ENCODE results near the gene HDC.

Gene HDC

DNA sequence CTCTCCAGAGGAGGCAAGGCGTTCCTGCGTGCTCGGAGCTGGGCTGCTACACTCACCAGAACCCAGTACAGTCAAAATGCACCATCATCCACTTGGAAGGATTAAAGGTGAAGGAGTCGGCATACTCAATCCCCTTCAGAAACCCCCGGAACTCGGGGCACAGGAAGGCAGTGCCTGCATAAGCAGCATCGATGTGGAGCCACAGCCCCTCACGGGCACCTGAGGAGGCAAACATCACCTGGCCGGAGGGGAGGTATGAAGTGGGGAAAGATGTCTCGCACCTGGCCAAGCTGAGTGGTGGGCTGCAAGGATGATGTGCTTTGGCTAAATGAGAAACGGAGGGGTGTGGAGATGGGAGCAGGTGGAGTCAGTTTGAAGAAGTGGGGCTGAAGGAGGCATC is 13.0 kb downstream of the HDC start:
- no peak for DNase-seq

DNA sequence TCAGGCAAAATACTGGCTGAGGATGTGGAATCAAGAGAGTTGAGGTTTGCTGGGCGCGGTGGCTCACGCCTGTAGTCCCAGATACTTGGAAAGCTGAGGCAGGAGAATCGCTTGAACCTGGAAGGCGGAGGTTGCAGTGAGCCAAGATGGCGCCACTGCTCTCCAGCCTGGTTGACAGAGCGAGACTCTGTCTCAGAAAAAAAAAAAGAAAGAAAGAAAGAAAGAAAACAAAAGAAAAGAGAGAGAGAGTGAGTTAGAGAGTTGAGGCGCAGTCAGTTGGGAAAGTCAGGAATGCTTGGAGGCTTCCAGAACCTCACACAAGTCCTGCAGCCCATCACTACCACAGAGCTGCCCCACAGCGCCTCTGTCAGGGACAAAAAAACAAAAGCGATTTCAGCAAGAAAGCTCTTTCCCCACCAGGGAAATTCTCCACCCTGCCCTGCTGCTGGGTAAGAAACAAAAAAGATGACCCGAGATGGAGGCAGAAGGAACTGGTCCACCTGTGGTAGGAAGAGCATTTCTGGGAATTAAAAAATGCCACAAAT is 13.8 kb downstream of the HDC start:
- DNase-seq, result no peak

DNA sequence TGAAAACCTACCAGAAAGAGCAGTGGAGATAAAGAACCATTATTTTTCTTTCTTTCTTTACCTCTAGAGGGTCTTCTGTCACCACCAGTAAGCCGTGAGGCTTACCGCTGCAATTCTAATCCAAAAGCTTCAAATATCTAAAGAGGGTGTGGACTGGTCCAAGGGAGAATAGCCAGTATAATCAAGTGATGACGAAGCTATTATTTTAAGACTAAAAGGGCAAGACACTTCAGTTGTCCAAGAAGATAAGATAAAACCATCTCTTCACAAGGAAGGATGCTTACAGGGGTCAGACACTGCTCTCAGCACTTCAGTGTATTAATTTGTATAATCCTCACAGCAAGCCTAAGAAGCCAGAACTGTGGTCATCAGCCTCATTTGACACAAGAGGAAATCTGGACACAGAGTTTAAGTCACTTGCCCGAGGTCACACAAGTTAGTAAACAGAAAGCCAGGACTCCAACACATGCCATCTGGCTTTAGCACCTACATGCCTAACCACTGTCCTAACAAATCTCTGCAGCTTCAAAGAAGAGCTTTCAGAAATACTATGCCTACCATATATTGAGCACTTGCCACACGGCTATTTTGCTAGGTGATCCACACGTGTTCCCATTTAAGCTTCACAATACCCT is 14.6 kb downstream of the HDC start:
- DNase-seq, result no peak

DNA sequence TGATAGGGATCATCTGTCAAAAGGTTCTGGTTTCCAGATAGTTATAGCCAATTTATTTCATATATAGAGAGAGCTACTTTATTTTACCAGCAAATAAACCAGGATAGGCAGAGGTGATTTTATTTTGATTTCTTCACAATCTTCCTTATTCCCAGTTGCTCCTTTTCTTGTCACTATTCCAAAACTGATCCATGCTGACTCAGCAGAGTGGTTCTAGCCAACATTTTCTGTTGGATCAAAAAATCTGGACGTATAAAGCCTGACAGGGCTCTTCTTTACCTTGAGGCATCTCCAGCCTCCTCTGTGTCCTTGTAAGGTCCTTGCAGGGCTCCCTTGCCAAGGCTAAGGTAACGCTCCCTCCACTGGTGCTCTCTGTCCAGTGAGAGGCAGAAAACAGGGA is 15.8 kb downstream of the HDC start:
- DNase-seq, result no peak

DNA sequence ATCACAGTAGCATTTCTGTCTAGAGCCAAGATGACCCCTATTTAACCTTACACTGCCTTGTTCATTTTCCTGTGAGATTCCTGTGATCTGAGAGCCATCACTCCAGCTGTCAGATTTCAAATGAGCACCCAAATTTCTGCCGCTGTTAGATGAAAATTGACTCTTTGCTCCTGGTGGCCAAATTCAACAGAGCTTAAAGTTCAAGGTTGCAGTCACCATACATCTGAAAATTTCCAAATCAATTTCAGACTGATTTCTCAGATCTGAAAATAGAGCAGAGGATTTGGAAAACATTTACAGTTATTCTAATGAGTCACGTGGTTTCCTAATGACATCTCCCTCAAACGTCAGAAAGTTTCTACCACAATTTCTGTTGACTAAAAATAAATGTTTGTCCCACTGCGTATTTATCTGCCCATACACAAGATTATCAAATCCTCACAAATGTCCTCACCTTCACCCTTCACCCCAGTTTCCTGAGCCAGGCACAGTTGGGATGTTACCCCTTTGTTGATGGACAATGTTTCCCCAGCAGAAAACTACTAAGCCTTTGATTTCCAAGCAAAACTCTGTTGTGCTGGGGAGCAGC is 16.4 kb downstream of the HDC start:
- no peak for DNase-seq

DNA sequence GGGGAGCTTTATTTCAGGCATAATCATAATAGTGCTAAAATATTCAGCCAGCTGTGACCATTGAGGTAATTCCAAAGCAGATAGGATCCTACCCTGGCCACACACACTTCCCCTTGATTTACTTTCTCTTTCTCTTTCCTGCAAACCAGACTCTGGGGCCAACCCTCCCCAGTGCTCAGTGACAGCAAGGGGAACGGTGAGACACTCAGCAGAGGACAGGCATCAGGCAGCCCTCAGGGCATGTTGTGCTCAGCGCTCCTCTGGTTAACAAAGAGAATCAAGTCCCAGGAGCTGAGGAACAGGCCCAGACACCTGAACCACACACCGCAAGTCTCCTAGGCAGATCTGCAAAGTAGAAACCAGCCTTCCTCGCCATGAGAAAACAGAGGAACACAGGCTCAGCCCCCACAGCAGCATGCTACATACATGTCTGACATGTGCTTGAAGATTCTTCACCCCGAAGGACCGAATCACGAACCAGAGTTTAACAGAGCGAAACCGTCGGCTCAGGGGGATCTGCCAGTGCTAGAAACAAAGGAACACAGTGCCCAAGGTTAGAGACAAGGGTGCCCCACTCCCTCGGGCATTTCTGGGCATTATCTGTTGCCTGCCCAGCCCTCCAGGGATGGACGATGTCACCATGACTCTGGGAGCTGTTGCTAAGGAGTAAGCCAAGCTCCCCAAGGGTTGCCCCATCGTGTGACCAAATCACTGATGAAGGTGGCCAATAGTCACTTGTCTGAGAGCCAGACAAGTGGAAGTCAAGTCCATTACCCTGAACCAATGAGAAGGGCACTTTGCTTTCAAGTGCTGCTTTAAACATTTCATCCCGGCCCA is 17.5 kb downstream of the HDC start:
- no peak for DNase-seq

DNA sequence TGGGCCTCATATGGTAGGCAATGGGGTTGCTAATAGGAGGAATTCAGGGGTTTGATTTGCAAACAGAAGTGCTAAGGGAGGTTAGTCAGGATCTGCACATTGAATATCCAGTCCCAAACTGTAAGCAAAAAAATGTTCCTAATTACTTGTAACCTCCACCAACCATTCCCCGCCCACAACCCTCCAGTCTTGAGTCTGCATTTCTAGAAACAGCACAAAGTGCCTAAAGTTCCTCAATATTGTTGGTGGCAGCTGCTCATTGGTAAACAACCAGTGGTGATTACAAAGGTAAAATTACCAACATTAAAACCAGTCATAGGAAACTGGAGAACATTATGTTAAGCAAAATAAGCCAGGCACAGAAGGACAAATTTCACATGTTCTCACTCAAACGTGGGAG is 18.9 kb downstream of the HDC start:
- no peak for DNase-seq

DNA sequence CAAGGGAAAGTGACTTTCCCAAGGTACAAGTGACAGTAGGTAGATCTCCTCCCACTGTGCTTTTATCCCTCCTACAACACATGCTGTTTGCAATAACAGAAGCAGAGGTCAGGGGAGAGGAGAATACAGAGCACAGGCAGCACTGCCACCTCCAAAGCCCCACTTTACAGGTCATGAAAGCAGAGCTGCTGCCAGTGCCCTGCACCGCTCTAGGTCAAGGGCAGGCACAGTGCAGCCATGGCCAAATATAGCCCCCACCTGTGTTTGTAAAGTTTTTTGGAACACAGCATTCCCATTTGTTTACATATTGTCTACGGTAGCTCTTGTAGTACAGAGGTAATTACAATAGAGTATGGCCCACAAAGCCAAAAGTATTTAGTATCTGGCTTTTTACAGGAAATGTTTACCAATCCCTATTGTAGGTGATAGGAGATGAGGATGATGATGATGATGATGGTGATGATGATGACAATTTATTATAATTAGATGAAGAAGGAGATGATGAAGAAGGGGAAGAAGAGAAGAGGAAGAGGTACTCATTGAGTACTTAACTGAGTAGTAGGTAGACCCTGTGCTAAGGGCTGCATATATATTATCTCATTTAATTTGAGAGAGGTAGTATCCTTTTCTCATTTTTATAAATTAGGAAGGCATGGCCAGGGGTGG is 20.4 kb downstream of the HDC start:
- no peak for DNase-seq

DNA sequence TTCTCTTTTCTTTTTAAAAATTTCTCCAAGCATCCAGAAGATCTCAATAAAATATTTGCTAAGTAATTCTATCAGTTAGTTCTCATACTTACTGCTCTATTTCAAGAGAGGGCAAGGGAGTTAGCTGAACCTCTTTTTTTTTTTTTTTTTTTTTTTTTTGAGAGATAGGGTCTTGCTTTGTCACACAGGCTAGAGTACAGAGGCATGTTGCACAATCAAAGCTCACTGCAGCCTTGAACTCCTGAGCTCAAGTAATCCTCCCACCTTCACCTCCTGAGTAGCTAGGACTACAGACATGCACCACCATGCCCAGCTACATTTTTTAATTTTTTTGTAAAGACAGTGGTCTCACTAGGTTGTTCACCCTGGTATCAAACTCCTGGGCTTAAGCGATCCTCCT is 21.4 kb downstream of the HDC start:
- no peak for DNase-seq

DNA sequence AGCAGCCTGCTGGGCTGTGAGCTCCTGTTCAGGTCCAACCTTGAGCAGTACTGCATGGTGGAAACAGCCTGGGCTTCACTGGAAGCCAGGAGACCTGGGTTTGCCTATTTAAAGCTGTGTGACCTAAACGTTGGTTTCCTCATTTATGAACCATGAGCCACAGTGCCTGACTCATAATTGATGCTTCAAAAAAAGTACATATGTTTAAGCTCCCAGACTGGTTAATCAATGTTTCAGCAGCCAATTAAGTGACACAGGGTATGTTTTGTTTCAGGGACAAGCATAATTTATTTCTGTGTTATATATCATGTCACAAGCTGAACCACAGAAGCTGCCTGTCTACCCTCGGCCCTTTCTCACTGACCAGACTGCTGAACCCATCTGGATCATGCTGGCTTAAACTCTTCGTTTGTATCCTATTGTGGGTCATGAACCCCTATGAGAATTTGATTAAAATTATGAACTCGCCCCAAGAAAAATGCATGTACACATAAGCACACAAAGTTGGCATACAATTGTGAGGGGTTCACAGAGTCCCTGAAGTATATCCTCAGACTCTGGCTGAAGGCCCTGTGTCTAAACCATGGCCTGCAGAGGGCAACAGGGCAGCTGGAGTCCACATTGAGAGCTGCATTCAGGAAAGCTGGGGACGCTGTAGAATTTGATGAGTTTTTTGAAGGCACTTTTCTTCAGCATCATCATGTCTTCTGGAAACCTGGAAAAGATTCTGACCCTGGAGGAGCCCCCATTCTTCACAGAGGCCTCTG is 23.7 kb downstream of the HDC start:
- DNase-seq, result no peak

DNA sequence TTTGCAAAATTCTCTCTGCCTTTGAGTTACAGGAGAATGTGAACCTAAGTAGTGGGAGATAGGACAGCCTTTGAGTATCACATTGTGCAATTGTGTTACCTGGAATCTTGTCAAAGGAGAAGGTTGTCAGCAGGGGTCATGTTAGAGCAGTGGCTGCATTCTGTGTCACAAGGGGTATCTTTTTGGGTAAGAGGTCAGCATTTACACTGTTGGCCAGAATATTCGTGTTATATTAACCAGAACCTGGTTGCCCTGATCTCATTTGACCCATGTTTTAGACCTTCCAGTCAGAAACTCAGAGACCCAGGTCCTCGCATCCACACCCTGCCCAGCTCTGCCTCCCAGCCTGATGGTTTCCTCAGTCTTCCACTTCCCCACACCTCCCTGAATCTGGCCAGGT is 27.3 kb downstream of the HDC start:
- DNase-seq, result no peak

DNA sequence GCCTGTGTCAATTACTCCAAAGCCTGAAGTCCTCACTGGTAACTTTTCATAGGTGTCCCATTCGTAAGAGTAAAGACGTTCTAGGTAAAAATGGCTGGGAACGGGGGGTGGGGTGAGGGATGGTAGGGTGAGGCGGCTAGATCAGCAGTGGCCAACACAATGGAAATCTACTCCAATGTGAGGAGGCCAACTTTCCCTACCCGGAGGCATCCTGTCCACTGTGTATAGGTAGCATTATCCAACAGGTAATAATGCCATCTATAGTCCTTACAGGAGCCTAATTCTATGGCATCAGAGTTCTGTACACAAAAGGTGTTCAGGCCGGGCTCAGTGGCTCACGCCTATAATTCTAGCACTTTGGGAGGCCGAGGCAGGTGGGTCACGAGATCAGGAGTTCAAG is 29.1 kb downstream of the HDC start:
- no peak for DNase-seq

DNA sequence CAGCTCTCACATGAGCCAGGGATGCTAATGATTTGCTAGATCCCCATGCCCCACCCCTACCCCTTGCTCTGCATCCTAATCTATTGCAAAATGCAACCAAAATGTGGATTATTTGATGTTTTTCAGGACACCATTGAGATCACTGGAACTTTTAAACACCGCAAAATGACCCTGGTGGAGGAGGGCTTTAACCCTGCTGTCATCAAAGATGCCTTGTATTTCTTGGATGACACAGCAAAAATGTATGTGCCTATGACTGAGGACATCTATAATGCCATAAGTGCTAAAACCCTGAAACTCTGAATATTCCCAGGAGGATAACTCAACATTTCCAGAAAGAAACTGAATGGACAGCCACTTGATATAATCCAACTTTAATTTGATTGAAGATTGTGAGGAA is 29.7 kb downstream of the HDC start:
- no peak for DNase-seq

DNA sequence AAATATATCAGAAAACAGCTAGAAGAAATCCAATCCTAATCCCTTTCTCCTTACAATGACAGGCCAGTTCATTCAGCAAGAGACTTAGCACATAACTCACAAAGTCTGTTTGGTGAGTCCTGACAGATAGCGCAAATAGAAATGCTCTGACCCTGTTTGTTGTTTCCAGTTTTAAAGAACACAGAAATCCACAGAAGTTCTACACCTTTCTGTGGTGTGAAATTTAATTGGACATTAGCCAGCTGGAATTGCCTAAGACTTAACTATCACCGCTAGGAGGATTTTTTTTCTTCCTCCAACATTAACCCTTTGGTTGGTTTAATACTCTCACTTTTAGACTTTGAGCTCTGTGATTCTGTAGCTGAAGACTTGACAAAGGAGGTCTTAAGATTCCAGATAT is 30.8 kb downstream of the HDC start:
- DNase-seq, result no peak

DNA sequence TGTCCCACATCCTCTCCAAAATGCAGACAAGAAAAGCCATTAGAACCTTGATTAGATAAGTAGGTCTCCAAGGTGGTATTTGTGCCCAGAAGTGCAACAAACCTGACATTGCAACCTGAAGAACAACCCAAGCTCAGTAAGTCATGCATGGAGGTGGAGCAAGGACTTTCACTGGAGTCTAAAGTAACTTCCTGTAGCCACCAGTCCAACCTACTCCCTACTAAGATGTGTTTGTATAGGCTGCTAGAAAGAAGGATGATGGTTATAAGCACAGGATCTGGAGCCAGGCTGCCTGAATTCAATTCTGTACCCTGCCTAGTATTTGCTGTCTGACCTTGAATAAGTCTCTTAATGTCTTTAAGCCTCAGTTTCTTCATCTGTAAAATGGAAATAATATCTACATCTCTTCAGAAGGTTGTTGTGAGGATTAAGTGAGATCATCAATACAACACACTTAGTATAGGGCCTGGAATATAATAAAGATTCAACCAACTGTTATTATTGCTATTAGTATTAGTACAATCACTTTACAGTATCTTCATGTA is 32.3 kb downstream of the HDC start:
- no peak for DNase-seq

DNA sequence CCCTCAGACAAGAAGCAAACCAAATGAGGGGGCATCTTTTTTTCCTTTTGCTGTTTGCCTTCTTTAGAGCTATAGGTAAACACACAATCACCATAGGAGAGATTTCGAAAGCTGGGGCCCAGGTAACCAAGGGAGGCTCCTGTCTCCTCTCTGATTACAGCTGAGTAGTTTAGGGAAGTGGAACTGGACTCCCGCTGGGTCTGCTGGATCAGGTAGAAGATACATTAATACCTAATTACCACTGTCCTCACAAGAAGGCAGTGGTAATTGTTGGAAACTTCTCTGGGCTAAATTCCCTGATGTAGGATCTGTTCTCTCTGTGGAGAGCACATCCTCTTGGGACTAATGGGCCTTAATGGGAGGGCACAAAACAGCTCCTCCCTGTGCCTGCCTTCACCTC is 32.7 kb downstream of the HDC start:
- no peak for DNase-seq

DNA sequence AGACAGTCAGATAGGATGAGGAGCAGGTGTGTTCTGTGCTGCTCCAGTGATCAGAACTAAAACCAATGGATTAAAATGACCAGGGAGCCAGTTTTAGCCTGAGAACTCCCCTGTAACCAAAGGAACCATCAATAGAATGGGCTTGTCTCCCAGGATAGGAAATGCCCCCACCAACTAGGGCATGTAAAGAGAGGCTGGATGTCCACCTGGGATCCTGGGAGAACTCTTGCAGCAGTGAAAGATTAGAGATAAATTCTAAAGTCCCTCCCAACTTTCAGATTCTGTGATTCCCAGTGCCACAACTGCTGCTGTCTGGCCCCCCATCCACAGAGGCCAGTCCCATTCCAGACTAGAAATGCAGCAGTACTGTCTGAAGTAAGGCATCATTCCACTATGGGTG is 33.8 kb downstream of the HDC start:
- DNase-seq, result no peak

DNA sequence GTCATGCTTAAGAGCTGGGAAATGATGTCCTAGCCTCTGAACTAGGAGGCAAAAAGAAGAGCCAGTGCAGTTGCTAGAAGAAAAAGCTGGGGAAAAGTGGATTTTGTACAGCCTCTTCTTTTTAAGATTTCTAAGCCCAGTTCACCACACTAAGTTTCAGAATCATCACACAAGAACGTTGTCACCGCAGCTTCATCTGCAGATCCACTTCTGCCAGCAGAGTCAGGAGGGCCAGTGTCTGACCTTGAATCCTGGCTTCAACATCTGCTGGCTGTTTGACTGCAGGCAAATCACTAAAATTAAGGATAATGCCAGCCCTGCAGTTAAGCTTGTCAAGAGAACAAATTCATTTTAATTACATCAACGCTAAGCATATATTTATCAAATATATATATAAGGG is 36.2 kb downstream of the HDC start:
- DNase-seq, result no peak

DNA sequence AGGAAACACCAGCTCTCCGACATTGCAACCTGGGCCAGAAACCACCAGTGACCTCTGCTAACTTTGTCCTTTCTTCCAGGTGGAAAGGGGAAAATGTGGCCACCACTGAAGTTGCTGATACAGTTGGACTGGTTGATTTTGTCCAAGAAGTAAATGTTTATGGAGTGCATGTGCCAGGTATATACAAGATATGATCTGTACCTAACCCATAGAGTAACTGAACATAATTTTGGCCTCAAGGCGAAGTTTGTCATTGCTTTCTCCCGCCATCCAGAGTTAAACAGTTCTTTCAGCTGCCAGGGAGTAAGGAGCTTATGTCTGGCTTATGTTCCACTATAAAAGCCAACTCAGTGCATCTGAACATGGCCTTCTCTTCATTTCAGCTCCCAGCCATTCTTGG is 36.7 kb downstream of the HDC start:
- DNase-seq, result no peak

DNA sequence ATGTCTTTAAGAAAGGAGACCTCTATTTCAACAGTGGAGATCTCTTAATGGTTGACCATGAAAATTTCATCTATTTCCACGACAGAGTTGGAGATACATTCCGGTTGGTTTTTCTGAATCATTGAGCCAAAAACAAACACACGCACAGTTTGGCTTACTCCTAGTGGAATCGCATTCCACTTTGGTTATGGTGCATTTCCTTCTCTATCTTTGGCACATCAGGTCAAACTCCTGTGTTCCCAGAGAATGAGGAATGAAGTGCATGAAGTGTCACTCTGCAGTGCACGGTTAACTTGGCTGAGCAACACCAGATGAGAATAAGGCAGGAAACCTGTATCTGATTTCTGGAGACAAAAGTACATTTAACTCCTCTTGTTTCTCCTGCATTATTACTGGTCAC is 38.5 kb downstream of the HDC start:
- DNase-seq, result no peak

DNA sequence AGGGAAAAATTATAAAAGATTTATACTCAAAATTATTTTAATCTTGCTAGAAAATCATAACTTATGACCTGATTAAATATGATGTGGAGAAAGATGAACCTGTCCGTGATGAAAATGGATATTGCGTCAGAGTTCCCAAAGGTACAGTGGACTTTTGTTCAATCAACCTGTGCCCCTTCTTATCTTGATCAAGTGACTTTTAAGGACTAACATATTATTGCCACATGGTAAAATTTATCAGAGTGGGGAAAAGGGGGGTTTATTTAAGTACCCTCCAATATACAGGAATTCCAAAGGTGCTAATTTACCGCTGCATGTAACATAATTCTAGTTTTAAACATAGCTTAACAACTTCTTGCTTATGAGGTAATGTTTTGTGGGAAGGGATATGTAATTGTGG is 39.6 kb downstream of the HDC start:
- no peak for DNase-seq

DNA sequence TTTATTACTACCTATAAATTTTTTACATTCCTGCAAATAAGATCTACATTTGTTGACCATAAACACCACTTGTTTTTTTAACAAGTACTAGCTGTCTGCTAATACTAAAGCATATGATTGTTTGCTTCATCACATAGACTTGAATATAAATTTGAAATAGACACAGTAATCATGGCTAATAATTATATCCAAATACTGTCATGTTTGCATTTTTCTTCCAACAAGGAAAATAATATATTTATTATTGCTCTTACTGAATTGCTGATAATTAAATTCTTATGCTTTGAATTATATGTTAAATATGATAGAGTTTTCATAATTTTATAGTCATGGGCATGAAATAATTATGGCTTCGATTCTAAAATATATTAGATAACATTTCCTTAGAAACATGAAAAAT is 40.5 kb downstream of the HDC start:
- no peak for DNase-seq

DNA sequence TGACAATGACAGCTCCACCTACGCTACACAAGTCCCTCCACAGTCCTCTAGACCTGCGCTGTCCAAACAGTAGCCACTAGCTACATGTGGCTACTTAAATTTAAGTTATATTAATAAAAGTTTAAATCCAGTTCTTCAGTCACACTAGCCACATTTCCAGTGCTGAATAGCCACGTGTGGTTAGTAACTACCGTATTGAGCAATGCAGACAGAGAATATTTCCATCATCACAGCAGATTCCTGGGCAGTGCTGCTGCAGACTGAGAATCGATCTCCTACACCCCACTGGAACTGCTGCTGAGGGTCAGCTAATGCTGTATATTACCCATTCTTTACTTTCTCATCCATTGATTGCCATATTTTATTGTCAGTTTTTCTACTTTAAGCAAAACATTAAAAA is 40.9 kb downstream of the HDC start:
- no peak for DNase-seq
